Stimulated activated naive CD4-positive, alpha-beta T cell (primary cell): Measurements from ENCODE around the gene PBRM1.

Experiments used
- DNase-seq, 6 experiments: peaks; one replicate each; lab custom pipeline; 2025; lab: John Stamatoyannopoulos, UW

The PBRM1 gene

GRCh38 chr3:52524752-52525679 lies 160.7 kb downstream of the PBRM1 start:
- no peak for DNase-seq

DNA sequence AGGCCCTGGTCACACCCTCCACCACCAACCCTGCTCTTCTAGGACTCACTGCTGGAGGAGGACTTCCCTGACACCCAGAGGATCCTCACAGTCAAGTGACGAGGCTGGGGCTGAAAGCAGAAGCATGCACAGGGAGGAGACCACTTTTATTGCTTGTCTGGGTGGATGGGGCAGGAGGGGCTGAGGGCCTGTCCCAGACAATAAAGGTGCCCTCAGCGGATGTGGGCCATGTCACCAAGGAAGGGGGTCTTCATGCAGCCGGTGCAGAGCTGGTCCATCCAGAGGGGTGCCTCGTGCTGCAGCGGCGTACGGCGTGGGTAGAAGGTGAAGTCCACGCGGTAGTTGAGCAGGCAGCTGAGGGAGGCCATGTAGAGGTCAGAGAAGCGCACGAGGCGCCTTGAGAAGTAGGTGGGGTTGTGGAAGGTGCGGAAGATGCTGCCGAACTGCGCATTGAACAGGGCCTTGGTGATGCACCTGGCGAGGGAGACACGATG lies 161.4 kb downstream of the PBRM1 start:
- no peak for DNase-seq

GRCh38 chr3:52523386-52524257 lies 162.1 kb downstream of the PBRM1 start:
- DNase-seq, result no peak

- no peak for DNase-seq
Observed at GRCh38 chr3:52522651-52523251, 163.0 kb downstream of the PBRM1 start.

DNA sequence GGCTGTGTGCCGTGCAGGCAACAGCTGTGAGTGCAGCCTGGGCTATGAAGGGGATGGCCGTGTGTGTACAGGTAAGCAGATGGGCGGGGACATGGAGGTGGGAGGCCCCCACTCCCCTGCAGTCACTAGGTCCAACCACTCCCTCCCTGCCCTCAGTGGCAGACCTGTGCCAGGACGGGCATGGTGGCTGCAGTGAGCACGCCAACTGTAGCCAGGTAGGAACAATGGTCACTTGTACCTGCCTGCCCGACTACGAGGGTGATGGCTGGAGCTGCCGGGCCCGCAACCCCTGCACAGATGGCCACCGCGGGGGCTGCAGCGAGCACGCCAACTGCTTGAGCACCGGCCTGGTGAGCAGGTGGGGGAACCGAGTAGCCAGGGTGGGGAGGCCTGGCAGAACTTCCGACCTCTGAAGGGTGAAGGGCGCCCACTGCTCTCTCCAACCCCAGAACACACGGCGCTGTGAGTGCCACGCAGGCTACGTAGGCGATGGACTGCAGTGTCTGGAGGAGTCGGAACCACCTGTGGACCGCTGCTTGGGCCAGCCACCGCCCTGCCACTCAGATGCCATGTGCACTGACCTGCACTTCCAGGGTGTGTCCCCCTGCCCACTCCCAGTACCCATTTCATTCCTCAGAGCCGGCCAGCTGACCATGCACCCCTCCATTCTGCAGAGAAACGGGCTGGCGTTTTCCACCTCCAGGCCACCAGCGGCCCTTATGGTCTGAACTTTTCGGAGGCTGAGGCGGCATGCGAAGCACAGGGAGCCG lies 163.6 kb downstream of the PBRM1 start:
- DNase-seq, result no peak

DNA sequence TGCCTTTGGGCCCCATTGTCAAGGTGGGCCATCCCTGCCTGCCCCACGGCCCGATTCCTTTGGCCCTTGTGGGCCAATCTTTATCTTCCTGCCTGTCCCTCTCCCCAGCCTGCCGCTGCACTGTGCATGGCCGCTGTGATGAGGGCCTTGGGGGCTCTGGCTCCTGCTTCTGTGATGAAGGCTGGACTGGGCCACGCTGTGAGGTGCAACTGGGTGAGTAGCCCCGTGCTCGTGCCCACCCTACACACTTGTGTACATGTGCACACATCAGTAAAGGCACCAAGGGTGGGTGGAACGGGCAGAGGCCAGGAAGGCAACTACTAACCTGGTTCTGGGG lies 164.3 kb downstream of the PBRM1 start:
- no peak for DNase-seq

DNA sequence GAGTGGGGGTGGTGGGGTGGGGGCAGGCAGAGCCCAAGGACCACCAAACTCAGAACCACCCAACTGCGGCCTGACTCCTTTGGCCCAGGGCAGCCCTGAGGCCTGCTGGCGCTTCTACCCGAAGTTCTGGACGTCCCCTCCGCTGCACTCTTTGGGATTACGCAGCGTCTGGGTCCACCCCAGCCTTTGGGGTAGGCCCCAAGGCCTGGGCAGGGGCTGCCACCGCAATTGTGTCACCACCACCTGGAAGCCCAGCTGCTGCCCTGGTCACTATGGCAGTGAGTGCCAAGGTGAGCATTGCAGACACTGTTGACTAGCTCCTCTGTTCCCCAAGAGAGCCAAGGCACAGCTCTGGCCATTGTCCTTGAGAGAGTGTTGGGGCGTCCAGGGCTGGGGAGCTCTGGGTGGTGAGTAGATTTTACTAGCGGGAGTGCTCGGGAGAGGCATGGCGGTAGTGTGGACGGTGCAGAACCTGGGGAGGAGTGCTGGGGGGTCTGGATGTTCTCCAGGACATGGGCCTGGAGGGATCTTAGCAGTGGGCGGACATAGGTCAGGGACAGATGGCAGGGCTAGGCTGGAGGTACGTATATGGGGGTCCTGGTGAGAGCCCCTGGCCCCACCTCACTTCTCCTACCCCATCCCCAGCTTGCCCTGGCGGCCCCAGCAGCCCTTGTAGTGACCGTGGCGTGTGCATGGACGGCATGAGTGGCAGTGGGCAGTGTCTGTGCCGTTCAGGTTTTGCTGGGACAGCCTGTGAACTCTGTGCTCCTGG lies 164.8 kb downstream of the PBRM1 start:
- no peak for DNase-seq

DNA sequence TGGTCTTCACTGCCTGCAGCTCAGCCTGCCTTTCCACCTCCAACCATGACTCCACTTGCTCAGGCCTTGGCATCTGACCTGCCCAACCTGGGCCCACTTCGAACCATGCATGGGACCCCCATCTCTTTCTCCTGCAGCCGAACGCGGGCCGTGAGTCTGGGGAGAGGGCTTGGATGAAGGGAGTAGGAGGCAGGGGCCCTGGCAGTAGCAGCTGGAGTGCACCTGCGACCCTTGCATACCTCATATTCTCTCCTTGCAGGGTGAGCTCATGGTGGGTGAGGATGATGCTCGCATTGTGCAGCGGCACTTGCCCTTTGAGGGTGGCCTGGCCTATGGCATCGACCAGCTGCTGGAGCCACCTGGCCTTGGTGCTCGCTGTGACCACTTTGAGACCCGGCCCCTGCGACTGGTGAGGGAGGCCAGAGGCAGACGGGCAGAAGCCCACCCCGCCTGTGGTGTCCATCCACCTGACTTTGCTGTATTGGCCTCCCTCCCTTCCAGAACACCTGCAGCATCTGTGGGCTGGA lies 165.5 kb downstream of the PBRM1 start:
- no peak for DNase-seq

- DNase-seq, result no peak
Observed at GRCh38 chr3:52519445-52520140, 166.1 kb downstream of the PBRM1 start.

DNA sequence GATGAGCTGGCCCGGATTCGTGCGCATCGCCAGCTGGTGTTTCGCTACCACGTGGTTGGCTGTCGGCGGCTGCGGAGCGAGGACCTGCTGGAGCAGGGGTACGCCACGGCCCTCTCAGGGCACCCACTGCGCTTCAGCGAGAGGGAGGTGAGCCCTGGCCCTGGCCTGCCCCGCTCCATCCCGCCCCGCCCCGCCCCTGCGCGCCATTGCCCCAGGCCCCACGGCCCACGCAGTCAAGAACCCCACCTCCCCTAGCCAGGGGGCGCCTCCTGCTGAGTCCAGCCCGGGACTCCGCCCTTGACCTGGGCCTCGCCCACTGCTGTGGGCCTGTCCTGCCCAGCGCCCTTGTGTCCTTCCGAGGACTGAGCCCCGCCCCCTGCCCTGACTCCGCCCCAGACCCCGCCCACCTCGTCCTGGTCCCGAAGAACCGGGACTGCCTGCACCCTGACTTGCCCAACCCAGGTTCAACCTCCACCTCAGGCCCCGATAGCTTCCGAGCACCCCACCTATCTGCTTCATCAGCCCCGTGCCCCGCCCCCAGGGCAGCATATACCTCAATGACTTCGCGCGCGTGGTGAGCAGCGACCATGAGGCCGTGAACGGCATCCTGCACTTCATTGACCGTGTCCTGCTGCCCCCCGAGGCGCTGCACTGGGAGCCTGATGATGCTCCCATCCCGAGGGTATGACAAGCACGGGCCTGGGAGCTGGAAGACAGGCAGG lies 166.8 kb downstream of the PBRM1 start:
- no peak for DNase-seq

DNA sequence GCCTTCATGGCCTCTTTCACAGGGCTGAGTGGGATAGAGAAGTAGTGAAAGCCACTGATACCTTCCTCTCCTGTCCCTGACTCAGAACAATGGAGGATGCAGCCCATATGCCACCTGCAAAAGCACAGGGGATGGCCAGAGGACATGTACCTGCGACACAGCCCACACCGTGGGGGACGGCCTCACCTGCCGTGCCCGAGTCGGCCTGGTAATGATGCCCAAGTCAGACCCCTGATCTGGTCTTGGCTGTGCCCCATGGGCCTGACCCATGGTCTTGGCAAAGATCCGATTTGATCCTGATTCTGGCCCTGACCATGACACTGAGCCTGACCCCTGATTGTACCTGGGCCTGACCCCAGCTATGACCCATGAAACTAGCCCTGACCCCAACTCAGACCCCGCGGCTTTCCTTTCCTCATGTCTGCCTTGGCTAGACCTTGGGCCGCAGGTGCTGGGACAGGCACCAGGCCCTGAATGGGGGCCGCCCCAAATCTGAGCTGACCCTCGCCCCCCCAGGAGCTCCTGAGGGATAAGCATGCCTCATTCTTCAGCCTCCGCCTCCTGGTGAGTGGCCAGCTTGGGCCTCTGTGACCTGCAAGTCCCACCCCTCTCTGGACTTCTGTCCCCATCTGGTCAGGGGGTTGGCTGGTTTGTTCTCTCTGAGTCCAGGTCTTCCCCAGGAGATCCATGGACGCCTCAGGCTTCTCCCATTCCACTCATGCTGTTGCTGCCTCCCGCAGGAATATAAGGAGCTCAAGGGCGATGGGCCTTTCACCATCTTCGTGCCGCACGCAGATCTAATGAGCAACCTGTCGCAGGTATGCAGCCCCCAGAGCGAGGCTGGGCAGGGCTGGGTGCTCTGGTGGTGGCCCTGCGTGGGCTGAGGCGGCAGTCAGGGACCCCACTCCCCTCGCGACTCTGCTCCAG lies 167.7 kb downstream of the PBRM1 start:
- no peak for DNase-seq

DNA sequence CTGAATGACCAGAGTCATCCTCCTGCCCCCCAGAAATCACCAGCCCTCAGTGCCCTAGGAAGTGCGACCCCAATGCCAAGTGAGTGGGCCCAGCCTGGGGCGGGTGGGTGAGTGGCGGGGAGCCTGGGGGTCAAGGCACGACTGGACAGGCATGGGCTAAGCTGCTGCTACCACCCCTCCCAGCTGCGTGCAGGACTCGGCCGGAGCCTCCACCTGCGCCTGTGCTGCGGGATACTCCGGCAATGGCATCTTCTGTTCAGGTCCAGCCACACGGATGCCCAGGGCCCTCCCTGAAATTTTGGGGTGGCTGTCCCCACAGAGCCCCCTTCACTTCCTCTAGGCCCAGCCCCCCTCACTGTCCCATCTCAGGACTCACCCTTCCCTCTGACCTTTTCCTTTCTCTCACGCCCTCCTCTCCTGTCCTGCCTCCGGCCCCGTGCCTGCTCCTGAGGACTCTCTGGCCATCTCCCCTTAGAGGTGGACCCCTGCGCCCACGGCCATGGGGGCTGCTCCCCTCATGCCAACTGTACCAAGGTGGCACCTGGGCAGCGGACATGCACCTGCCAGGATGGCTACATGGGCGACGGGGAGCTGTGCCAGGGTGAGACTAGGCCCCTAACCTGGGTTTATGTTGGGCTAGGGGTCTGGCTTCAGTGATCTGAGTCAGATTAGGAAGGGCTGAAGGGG lies 169.1 kb downstream of the PBRM1 start:
- no peak for DNase-seq

GRCh38 chr3:52515192-52515591 lies 170.5 kb downstream of the PBRM1 start:
- DNase-seq, result no peak

- no peak for DNase-seq
Observed at GRCh38 chr3:52514576-52514975, 171.1 kb downstream of the PBRM1 start.

DNA sequence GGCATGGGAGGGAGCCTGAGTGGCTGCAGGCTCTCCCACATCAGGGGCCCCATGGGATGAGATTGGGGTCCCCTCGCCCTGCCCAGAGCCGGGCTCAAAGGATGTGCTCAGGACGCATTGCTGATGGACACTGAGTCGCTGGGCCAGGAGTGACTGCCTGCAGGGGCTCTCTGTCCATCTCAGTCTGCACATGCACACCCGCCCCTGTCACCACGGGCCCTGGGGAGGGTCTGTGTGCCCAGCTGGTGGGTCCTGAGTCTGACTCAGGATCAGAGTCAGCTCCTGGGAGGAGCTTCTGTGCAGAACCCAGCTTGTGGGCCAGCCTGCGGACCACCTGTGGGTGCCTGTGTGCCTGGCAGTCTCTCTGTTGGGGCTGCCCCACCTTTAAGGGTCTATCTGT lies 172.4 kb downstream of the PBRM1 start:
- DNase-seq, result no peak

DNA sequence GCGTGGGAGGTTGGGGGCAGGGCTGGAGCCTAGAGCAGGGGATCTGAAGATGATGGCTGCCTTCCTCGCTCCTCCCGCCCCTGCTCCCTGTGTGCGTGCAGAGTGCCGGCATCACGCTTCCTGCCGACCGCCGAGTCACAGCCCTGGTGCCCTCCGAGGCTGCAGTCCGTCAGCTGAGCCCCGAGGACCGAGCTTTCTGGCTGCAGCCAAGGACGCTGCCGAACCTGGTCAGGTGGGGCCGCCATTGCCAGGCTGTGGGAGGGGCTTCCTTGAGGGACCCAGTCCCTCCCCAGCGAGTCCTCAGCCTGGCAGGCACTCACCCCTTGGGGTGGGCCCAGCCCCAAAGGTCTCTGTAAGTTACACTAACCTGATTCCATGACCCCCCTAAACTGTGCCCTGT lies 173.0 kb downstream of the PBRM1 start:
- DNase-seq, result no peak

DNA sequence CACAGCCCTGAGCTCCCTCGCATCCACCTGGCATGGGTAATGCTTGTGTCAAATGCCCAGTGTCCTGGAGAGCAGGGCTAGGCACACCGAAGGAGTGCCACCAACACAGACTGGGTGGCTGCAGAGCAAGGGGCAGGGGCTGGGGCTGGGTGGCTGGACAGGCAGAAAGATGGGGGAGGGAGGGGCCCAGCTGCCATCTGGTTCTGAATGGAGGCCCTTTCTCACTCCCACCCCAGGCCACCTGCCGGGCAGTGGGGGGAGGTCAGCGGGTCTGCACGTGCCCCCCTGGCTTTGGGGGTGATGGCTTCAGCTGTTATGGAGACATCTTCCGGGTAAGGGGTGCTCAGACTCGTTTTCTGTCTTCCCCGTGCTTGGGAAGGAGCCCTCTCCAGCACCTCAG lies 173.6 kb downstream of the PBRM1 start:
- DNase-seq, result no peak

- DNase-seq, result no peak
Observed at GRCh38 chr3:52511509-52511908, 174.2 kb downstream of the PBRM1 start.
